ENCODE measurements around the gene RFX8.

RFX8 gene

GRCh38 chr2:101426822-101427221 lies 48.1 kb downstream of the RFX8 start:
- no peaks in the 10 kb centered on the region for H3K9me3 ChIP-seq (ENCODE audit: insufficient read depth, low read length)
- no peaks in the 10 kb centered on the region for H3K27me3 ChIP-seq (ENCODE audit: low read length)
- H3K27ac ChIP-seq (ENCODE audit: low read depth, low read length) = no peak overlapping the region
- no peak overlapping the region for H3K4me2 ChIP-seq (ENCODE audit: low read depth, low read length, poor library complexity, severe bottlenecking)
- H4K20me1 ChIP-seq (ENCODE audit: low read depth, low read length) = no peaks in the 10 kb centered on the region
- H3F3A ChIP-seq (ENCODE audit: insufficient read depth) = no peaks in the 10 kb centered on the region
- no peaks in the 10 kb centered on the region for H3K9me2 ChIP-seq (replicated peaks; ENCODE audit: insufficient read depth, low read length)
- H3K36me3 ChIP-seq (ENCODE audit: low read length) = no peaks in the 10 kb centered on the region
- no peak overlapping the region for H2AFZ ChIP-seq (ENCODE audit: low read depth, low read length, severe bottlenecking)
- no peaks in the 10 kb centered on the region for H3K79me2 ChIP-seq (ENCODE audit: insufficient read depth, low read length)
- H3K4me3 ChIP-seq (ENCODE audit: insufficient read depth, low read length, poor library complexity, severe bottlenecking) = no peak overlapping the region
- no peak for TF ChIP-seq CTCF (IDR thresholded peaks at IDR 0.05; ENCODE audit: insufficient read depth, low read length, poor library complexity, severe bottlenecking)
- TF ChIP-seq EZH2phosphoT487 (conservative IDR thresholded peaks at IDR 0.05; ENCODE audit: low read length) = no peak
- H3K9ac ChIP-seq (ENCODE audit: low read length) = no peak overlapping the region

GRCh38 chr2:101420623-101421022 lies 54.3 kb downstream of the RFX8 start:
- no peaks in the 10 kb centered on the region for H3K9me2 ChIP-seq (replicated peaks; ENCODE audit: insufficient read depth, low read length)
- H3K27me3 ChIP-seq (ENCODE audit: low read length) = no peaks in the 10 kb centered on the region
- H3K4me3 ChIP-seq (ENCODE audit: insufficient read depth, low read length, poor library complexity, severe bottlenecking) = no peak overlapping the region
- H4K20me1 ChIP-seq (ENCODE audit: low read depth, low read length) = no peaks in the 10 kb centered on the region
- H3K79me2 ChIP-seq (ENCODE audit: insufficient read depth, low read length) = no peaks in the 10 kb centered on the region
- no peaks in the 10 kb centered on the region for H3K9me3 ChIP-seq (ENCODE audit: insufficient read depth, low read length)
- no peak overlapping the region for H3K27ac ChIP-seq (ENCODE audit: low read depth, low read length)
- H2AFZ ChIP-seq (ENCODE audit: low read depth, low read length, severe bottlenecking) = no peak overlapping the region
- no peaks in the 10 kb centered on the region for H3K36me3 ChIP-seq (ENCODE audit: low read length)
- H3F3A ChIP-seq (ENCODE audit: insufficient read depth) = no peaks in the 10 kb centered on the region
- no peak overlapping the region for H3K4me2 ChIP-seq (ENCODE audit: low read depth, low read length, poor library complexity, severe bottlenecking)
- TF ChIP-seq EZH2phosphoT487 (conservative IDR thresholded peaks at IDR 0.05; ENCODE audit: low read length) = no peak
- no peak overlapping the region for H3K9ac ChIP-seq (ENCODE audit: low read length)

GRCh38 chr2:101419096-101419663 lies 55.7 kb downstream of the RFX8 start:
- TF ChIP-seq CTCF (IDR thresholded peaks at IDR 0.05; ENCODE audit: insufficient read depth, low read length, poor library complexity, severe bottlenecking) (peak; percentile 66), EZH2phosphoT487 (conservative IDR thresholded peaks at IDR 0.05; ENCODE audit: low read length) (no peak)
- Histone ChIP-seq H4K20me1 (ENCODE audit: low read depth, low read length) (no peaks in the 10 kb centered on the region), H3K4me2 (ENCODE audit: low read depth, low read length, poor library complexity, severe bottlenecking) (no peak overlapping the region), H3K9me2 (replicated peaks; ENCODE audit: insufficient read depth, low read length) (no peaks in the 10 kb centered on the region), H3K9me3 (ENCODE audit: insufficient read depth, low read length) (no peaks in the 10 kb centered on the region), H2AFZ (ENCODE audit: low read depth, low read length, severe bottlenecking) (no peak overlapping the region), H3K4me3 (ENCODE audit: insufficient read depth, low read length, poor library complexity, severe bottlenecking) (no peak overlapping the region), H3K79me2 (ENCODE audit: insufficient read depth, low read length) (no peaks in the 10 kb centered on the region), H3K27ac (ENCODE audit: low read depth, low read length) (no peak overlapping the region), H3K27me3 (ENCODE audit: low read length) (no peaks in the 10 kb centered on the region), H3K9ac (ENCODE audit: low read length) (no peak overlapping the region), H3F3A (ENCODE audit: insufficient read depth) (no peaks in the 10 kb centered on the region), H3K36me3 (ENCODE audit: low read length) (no peaks in the 10 kb centered on the region)

- no peaks in the 10 kb centered on the region for H3K36me3 ChIP-seq (ENCODE audit: low read length)
- no peaks in the 10 kb centered on the region for H3K27me3 ChIP-seq (ENCODE audit: low read length)
- H3K9ac ChIP-seq (ENCODE audit: low read length) = no peak overlapping the region
- no peaks in the 10 kb centered on the region for H3K9me3 ChIP-seq (ENCODE audit: insufficient read depth, low read length)
- H2AFZ ChIP-seq (ENCODE audit: low read depth, low read length, severe bottlenecking) = no peak overlapping the region
- no peak overlapping the region for H3K27ac ChIP-seq (ENCODE audit: low read depth, low read length)
- no peaks in the 10 kb centered on the region for H3K79me2 ChIP-seq (ENCODE audit: insufficient read depth, low read length)
- TF ChIP-seq EZH2phosphoT487 (conservative IDR thresholded peaks at IDR 0.05; ENCODE audit: low read length) = no peak
- TF ChIP-seq CTCF (IDR thresholded peaks at IDR 0.05; ENCODE audit: insufficient read depth, low read length, poor library complexity, severe bottlenecking) = no peak
- no peaks in the 10 kb centered on the region for H4K20me1 ChIP-seq (ENCODE audit: low read depth, low read length)
- H3K4me2 ChIP-seq (ENCODE audit: low read depth, low read length, poor library complexity, severe bottlenecking) = no peak overlapping the region
- H3K9me2 ChIP-seq (replicated peaks; ENCODE audit: insufficient read depth, low read length) = no peaks in the 10 kb centered on the region
- H3F3A ChIP-seq (ENCODE audit: insufficient read depth) = no peaks in the 10 kb centered on the region
- no peak overlapping the region for H3K4me3 ChIP-seq (ENCODE audit: insufficient read depth, low read length, poor library complexity, severe bottlenecking)
Observed at GRCh38 chr2:101418460-101419095, 56.3 kb downstream of the RFX8 start.

All from SU-DHL-6 (cell line).